Measurements from ENCODE around the gene SLC16A13. TPM values are rescaled to one million over a fixed set of nuclear protein-coding genes. Genes with fewer than 3 reads are reported as not detected.

SLC16A13 gene
- total and polyA plus RNA-seq, 2 of the 4 experiments (the other 2 are of a cell fraction) = 0.18 to 2.3 TPM

GRCh38 chr17:7016886-7017826, 18.7 kb upstream of the SLC16A13 start:
- no peak overlapping the region for H2BK120ac ChIP-seq (ENCODE audit: low read depth, low read length)
- H3K23ac ChIP-seq (ENCODE audit: low read depth, low read length) = no peak overlapping the region
- H3K4ac ChIP-seq (ENCODE audit: low read depth, low read length) = no peak overlapping the region; the same call in 1 of the 2 replicates
- intact Hi-C loops (cut with micrococcal nuclease) (no loop called here), dilution Hi-C loops (cut with HindIII; ENCODE audit: low sequenced_read_pairs, unreplicated experiment) (no loop called here), in situ Hi-C loops (cut with MboI; ENCODE audit: low sequenced_read_pairs) (loop anchor here (10.0 kb wide), 1 partner anchor 352 kb away; no protein-coding TSS in a partner anchor)
- peaks cover 8% of the 10 kb centered on the region; the same call in 1 of the 2 replicates for H3K4me1 ChIP-seq (ENCODE audit: control insufficient read depth, insufficient read depth, low read length)
- WGBS, 2 experiments (ENCODE audit: extremely low coverage in 2 of 2, insufficient read length in 1 of 2) = 80% methylated on average over 1 of the region's 20 CpGs; no CpG with 5 or more reads in 1 of the 2 experiments
- no peak overlapping the region for H3K4me2 ChIP-seq (ENCODE audit: low read depth, low read length)
- H3K9ac ChIP-seq (ENCODE audit: low read depth, low read length) = no peak overlapping the region
- no peak overlapping the region for H2AK9ac ChIP-seq (replicated peaks; ENCODE audit: low read depth, low read length, poor library complexity)
- BruUV-seq (replicated peaks) = no TSS peak
- no peak overlapping the region for H3K27ac ChIP-seq (ENCODE audit: insufficient read depth, low read length)
- 0 out of 2 replicates have a peak, but pooled peaks cover 2% of the 10 kb centered on the region for H3K36me3 ChIP-seq (ENCODE audit: control insufficient read depth, insufficient read depth, low read length)
- DNase-seq (no peak), ATAC-seq (ENCODE audit: low read depth) (no peak)
- H4K20me1 ChIP-seq (ENCODE audit: insufficient read depth, low read length) = no peaks in the 10 kb centered on the region
- no peak overlapping the region for H3K56ac ChIP-seq (ENCODE audit: extremely low read depth, insufficient read depth, low read length)
- peaks cover 9 to 33% of the 10 kb centered on the region in 2 experiments; a peak in 3 of 4 replicates for H3K79me1 ChIP-seq (ENCODE audit: low read depth in 1 of 2, low read length in 2 of 2)
- H2AFZ ChIP-seq (replicated peaks; ENCODE audit: low read length, poor library complexity) = no peak overlapping the region
- H3K18ac ChIP-seq (ENCODE audit: low read depth, low read length) = no peak overlapping the region
- no peak overlapping the region for H3K14ac ChIP-seq (replicated peaks; ENCODE audit: low read depth, low read length)
- H2BK20ac ChIP-seq (ENCODE audit: low read depth, low read length) = no peak overlapping the region
- POLR2A ChIA-PET (ENCODE audit: unreplicated experiment) = no interaction called here
- H4K5ac ChIP-seq (ENCODE audit: low read depth, low read length) = no peak overlapping the region
- H3K9me1 ChIP-seq (ENCODE audit: insufficient read depth, low read length) = no peaks in the 10 kb centered on the region; the same call in 1 of the 2 replicates
- H4K8ac ChIP-seq (ENCODE audit: low read depth in 2 of 2, low read length in 2 of 2) = no peak overlapping the region
- no peak overlapping the region for H3K4me3 ChIP-seq (ENCODE audit: insufficient read depth, low read depth, low read length)
- H2AK5ac ChIP-seq (ENCODE audit: low read depth, low read length) = no peak overlapping the region
- no peak overlapping the region for H2BK5ac ChIP-seq (ENCODE audit: low read depth, low read length, poor library complexity, severe bottlenecking)
- no peaks in the 10 kb centered on the region for H3K9me3 ChIP-seq (ENCODE audit: control insufficient read depth, insufficient read depth, low read length)
- CTCF ChIA-PET = no interaction called here
- H3K27me3 ChIP-seq (ENCODE audit: control insufficient read depth, insufficient read depth, low read length) = no peaks in the 10 kb centered on the region
- H4K91ac ChIP-seq (ENCODE audit: insufficient read depth, low read depth, low read length) = no peak overlapping the region
- H2BK15ac ChIP-seq (ENCODE audit: low read depth, low read length) = no peak overlapping the region
- no peak for TF ChIP-seq ELK1 (IDR thresholded peaks at IDR 0.05; ENCODE audit: borderline replicate concordance, low read depth, low read length)
- TF ChIP-seq MAFK (IDR thresholded peaks at IDR 0.05; ENCODE audit: low read depth, low read length) = no peak
- TF ChIP-seq MAZ (IDR thresholded peaks at IDR 0.05; ENCODE audit: borderline replicate concordance, low read depth, low read length) = no peak
- TF ChIP-seq POLR2A (IDR thresholded peaks at IDR 0.05; ENCODE audit: low read depth, low read length) = no peak
- no peak for TF ChIP-seq FOS (IDR thresholded peaks at IDR 0.05; ENCODE audit: low read depth, low read length)
- TF ChIP-seq MXI1 (IDR thresholded peaks at IDR 0.05; ENCODE audit: borderline replicate concordance, low read depth, low read length) = no peak
- TF ChIP-seq CEBPB (IDR thresholded peaks at IDR 0.05; ENCODE audit: low read depth, low read length) = no peak
- TF ChIP-seq USF2 (IDR thresholded peaks at IDR 0.05; ENCODE audit: low read depth, low read length) = no peak
- no peak for TF ChIP-seq RAD21 (IDR thresholded peaks at IDR 0.05; ENCODE audit: low read length)
- TF ChIP-seq CTCF (conservative IDR thresholded peaks at IDR 0.05; ENCODE audit: low read depth, low read length) = no peak
- TF ChIP-seq RFX5 (IDR thresholded peaks at IDR 0.05; ENCODE audit: low read depth, low read length) = no peak
- TF ChIP-seq NFE2L2 (IDR thresholded peaks at IDR 0.05; ENCODE audit: low read depth, low read length) = no peak
- TF ChIP-seq SMC3 (IDR thresholded peaks at IDR 0.05; ENCODE audit: low read depth, low read length) = no peak
- TF ChIP-seq CHD1 (IDR thresholded peaks at IDR 0.05; ENCODE audit: low read depth, low read length) = no peak
